ENCODE results near the gene FEM1A. TPM values are rescaled to one million over a fixed set of nuclear protein-coding genes. Genes with fewer than 3 reads are reported as not detected.
"Not testable (repeated sequence)": the region's sequence is repeated elsewhere in the genome, so short reads cannot be mapped to it uniquely, and the experiment has no call there.

FEM1A gene
- total RNA-seq, 1 donor from 2014 or later, result 6.9 TPM

DNA sequence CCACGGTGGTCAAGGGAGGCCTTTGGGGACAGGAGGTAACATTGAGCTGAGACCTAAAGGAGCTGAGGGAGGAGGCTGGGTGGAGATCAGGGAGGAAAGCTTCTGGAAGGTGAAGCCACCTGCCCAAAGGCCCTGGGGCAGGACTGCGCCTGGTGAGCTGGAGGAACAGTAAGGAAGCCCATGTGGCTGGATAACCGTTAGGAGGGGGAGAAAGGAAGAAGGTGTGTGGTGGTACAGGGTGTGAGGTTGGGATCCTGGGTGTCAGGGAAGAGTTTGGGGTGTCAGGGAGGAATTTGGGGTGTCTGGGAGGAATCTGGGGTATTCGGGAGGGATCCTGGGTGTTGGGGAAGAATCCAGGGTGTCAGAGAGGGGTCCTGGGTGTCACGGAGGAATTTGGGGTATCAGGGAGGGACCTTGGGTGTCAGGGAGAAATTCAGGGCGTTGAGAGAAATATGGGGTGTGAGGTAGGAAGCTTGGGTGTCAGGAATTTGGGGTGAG lies 39.3 kb downstream of the FEM1A start:
- Histone ChIP-seq H3K79me2 (ENCODE audit: low read depth) (no peaks in the 10 kb centered on the region), H3K4me1 (no peaks in the 10 kb centered on the region), H3K9me3 (ENCODE audit: low read depth) (no peaks in the 10 kb centered on the region), H3K4me2 (peak overlapping the region; percentile 83), H3K9ac (no peak overlapping the region), H3F3A (ENCODE audit: low read depth) (no peaks in the 10 kb centered on the region), H3K4me3 (peak overlapping the region; percentile 59), H3K27me3 (peaks cover 28% of the 10 kb centered on the region), H4K20me1 (ENCODE audit: low read depth) (no peaks in the 10 kb centered on the region), H3K27ac (no peak overlapping the region), H3K36me3 (no peaks in the 10 kb centered on the region), H2AFZ (replicated peaks) (no peak overlapping the region)
- Mint-ChIP-seq H3K4me1 (no peaks in the 10 kb centered on the region), H3K9me3 (peaks cover 5% of the 10 kb centered on the region), H3K27ac (no peak overlapping the region), H3K27me3 (ENCODE audit: insufficient read depth, low read depth) (peaks cover 22% of the 10 kb centered on the region), H3K4me3 (peak overlapping the region; percentile 38), H3K36me3 (no peaks in the 10 kb centered on the region)
- DNase-seq (ENCODE audit: low spot score), result no peak
- TF ChIP-seq, protein P1, sequence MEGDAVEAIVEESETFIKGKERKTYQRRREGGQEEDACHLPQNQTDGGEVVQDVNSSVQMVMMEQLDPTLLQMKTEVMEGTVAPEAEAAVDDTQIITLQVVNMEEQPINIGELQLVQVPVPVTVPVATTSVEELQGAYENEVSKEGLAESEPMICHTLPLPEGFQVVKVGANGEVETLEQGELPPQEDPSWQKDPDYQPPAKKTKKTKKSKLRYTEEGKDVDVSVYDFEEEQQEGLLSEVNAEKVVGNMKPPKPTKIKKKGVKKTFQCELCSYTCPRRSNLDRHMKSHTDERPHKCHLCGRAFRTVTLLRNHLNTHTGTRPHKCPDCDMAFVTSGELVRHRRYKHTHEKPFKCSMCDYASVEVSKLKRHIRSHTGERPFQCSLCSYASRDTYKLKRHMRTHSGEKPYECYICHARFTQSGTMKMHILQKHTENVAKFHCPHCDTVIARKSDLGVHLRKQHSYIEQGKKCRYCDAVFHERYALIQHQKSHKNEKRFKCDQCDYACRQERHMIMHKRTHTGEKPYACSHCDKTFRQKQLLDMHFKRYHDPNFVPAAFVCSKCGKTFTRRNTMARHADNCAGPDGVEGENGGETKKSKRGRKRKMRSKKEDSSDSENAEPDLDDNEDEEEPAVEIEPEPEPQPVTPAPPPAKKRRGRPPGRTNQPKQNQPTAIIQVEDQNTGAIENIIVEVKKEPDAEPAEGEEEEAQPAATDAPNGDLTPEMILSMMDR (IDR thresholded peaks at IDR 0.05), result no peak

DNA sequence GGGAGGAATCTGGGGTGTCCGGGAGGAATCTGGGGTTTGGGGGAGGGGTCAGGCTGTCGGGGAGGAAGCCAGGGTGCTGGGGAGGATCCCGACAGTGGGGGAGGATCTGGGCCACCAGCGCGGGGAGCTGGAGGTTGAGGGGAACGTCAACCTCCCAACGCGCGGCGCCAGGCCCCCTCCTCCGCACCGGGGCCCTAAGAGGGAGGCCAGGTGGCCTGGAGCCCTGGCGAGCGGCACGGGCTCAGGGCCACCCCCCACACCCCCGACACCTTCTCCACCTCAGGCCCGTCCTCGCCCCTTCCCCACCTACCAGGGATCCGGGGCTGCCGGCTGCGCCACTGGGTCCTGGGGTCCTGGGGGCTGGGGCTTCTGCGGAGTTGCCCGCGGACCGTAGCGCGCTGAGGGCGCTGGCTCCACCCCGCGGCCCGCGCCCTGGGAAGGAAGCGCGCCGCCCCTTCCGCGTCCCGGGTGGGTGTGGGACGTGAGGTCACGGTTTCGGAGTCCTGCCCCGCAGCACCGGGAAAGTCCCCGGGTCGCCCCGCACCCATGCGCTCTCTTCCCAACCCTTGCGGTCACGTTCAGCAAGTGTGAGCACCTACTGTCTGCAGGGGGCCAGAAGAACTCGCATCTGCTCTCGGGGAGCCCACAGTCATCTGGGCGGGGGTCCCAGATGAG lies 39.9 kb downstream of the FEM1A start, which contains the start of gene TICAM1:
Gene TICAM1 (minus strand): TSS at position 409 of the 675 bp plus-strand sequence. CDS start 13,335 bp downstream, outside the sequence.
- H3K4me1 ChIP-seq, result no peaks in the 10 kb centered on the region
- peak within 1 kb of the TSS; percentile 95 for H2AFZ ChIP-seq (replicated peaks)
- H3K27me3 ChIP-seq, result peaks cover 28% of the 10 kb centered on the region
- no peaks in the 10 kb centered on the region for H3K4me1 Mint-ChIP-seq
- DNase-seq (ENCODE audit: low spot score), result no peak
- H3K36me3 ChIP-seq, result no peaks in the 10 kb centered on the region
- no peaks in the 10 kb centered on the region for H3K36me3 Mint-ChIP-seq
- no peaks in the 10 kb centered on the region for H3K79me2 ChIP-seq (ENCODE audit: low read depth)
- no peaks in the 10 kb centered on the region for H3K9me3 ChIP-seq (ENCODE audit: low read depth)
- H3K9me3 Mint-ChIP-seq, result peaks cover 5% of the 10 kb centered on the region
- no peak within 1 kb of the TSS for H3K27ac Mint-ChIP-seq
- H3F3A ChIP-seq (ENCODE audit: low read depth), result no peaks in the 10 kb centered on the region
- peak within 1 kb of the TSS; percentile 83 for H3K4me2 ChIP-seq
- H3K4me3 ChIP-seq, result peak within 1 kb of the TSS; percentile 59
- no peak within 1 kb of the TSS for H3K27ac ChIP-seq
- peak within 1 kb of the TSS; percentile 59 for H3K4me3 Mint-ChIP-seq
- TF ChIP-seq EZH2 (IDR thresholded peaks at IDR 0.05) (peak; percentile 55), EZH2phosphoT487 (IDR thresholded peaks at IDR 0.05) (peak; percentile 28)
- TF ChIP-seq, protein P1 (IDR thresholded peaks at IDR 0.05), result no peak
- H3K27me3 Mint-ChIP-seq (ENCODE audit: insufficient read depth, low read depth), result peaks cover 22% of the 10 kb centered on the region
- no peak within 1 kb of the TSS for H3K9ac ChIP-seq
- no peaks in the 10 kb centered on the region for H4K20me1 ChIP-seq (ENCODE audit: low read depth)

DNA sequence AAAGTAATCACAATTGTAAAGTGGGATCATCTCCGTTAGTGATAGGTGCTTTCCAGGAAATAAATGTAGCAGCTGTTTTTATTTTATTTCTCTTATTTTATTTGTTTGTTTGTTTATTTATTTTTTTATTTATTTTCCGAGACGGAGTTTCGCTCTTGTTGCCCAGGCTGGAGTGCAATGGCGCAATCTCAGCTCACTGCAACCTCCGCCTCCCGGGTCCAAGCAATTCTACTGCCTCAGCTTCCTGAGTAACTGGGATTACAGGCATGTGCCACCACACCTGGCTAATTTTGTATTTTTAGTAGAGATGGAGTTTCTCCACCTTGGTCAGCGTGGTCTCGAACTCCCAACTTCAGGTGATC lies 40.4 kb downstream of the FEM1A start:
- H3K36me3 ChIP-seq; H3K9me3 Mint-ChIP-seq; H4K20me1 ChIP-seq (ENCODE audit: low read depth); DNase-seq (ENCODE audit: low spot score); H3K36me3 Mint-ChIP-seq; H3K9ac ChIP-seq; H3K79me2 ChIP-seq (ENCODE audit: low read depth); H3K4me1 ChIP-seq; H3K27ac ChIP-seq; H3K27ac Mint-ChIP-seq; H3K9me3 ChIP-seq (ENCODE audit: low read depth); H3F3A ChIP-seq (ENCODE audit: low read depth); H3K4me1 Mint-ChIP-seq: not testable (repeated sequence)
- Histone ChIP-seq H3K4me3 (peak overlapping the region; percentile 59), H3K27me3 (peaks cover 28% of the 10 kb centered on the region), H2AFZ (replicated peaks) (peak overlapping the region; percentile 95), H3K4me2 (peak overlapping the region; percentile 83)
- Mint-ChIP-seq H3K27me3 (ENCODE audit: insufficient read depth, low read depth) (peaks cover 22% of the 10 kb centered on the region), H3K4me3 (peak overlapping the region; percentile 59)

DNA sequence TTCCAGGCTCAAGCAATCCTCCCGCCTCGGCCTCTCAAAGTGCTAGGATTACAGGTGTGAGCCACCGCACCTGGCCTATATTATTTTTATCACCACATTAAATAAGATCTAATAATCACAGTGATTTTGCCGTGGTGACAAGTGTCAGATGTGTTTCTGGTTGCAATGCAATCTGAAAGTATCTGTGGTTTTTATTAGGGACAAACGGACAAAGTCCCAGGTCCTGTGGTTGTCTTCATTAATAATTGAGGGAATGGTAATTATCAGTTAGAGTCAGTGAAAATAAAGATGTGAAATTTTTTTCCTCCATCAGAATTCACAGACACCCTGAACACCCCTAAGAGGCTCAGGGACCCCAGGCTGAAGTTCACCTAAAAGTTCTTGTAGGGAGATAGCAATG lies 41.2 kb downstream of the FEM1A start:
- Histone ChIP-seq H4K20me1 (ENCODE audit: low read depth) (no peaks in the 10 kb centered on the region), H3K4me3 (no peak overlapping the region), H3K4me1 (no peaks in the 10 kb centered on the region), H2AFZ (replicated peaks) (no peak overlapping the region), H3K9ac (no peak overlapping the region), H3K4me2 (no peak overlapping the region), H3K27ac (no peak overlapping the region), H3F3A (ENCODE audit: low read depth) (no peaks in the 10 kb centered on the region), H3K36me3 (no peaks in the 10 kb centered on the region), H3K79me2 (ENCODE audit: low read depth) (no peaks in the 10 kb centered on the region), H3K27me3 (peaks cover 28% of the 10 kb centered on the region), H3K9me3 (ENCODE audit: low read depth) (no peaks in the 10 kb centered on the region)
- Mint-ChIP-seq H3K27ac (no peak overlapping the region), H3K36me3 (peaks cover 5% of the 10 kb centered on the region), H3K4me1 (no peaks in the 10 kb centered on the region), H3K27me3 (ENCODE audit: insufficient read depth, low read depth) (peaks cover 22% of the 10 kb centered on the region), H3K4me3 (no peak overlapping the region), H3K9me3 (peaks cover 5% of the 10 kb centered on the region)
- DNase-seq (ENCODE audit: low spot score), result no peak
- TF ChIP-seq EZH2phosphoT487 (IDR thresholded peaks at IDR 0.05) (no peak), EZH2 (IDR thresholded peaks at IDR 0.05) (no peak)
- TF ChIP-seq, protein P1 (IDR thresholded peaks at IDR 0.05), result no peak

Measured in neural progenitor cell (in vitro differentiated cells).